GM19324 (cell line): ENCODE results near the gene SMIM35.

Experiments used
- ATAC-seq: cut with Tn5 transposase; IDR thresholded peaks from one replicate; pipeline ENCODE4 v1.9.1; 2021; ENCODE audit warnings: mild to moderate bottlenecking, moderate library complexity; ENCODE audit not compliant: unreplicated experiment, low FRiP score

Gene SMIM35

GRCh38 chr11:118007040-118007439 is 79.7 kb downstream of the SMIM35 start:
- no peak for ATAC-seq

GRCh38 chr11:118006153-118006534 is 80.6 kb downstream of the SMIM35 start:
- no peak for ATAC-seq

GRCh38 chr11:118005224-118006152 is 81.3 kb downstream of the SMIM35 start:
- ATAC-seq = no peak

- ATAC-seq = no peak
Observed at GRCh38 chr11:118004543-118005223, 82.1 kb downstream of the SMIM35 start.

GRCh38 chr11:118003456-118003855 is 83.3 kb downstream of the SMIM35 start:
- no peak for ATAC-seq

- ATAC-seq = no peak
Observed at GRCh38 chr11:118002541-118003423, 84.0 kb downstream of the SMIM35 start.

GRCh38 chr11:118002010-118002540 is 84.7 kb downstream of the SMIM35 start:
- no peak for ATAC-seq

GRCh38 chr11:118001494-118001971 is 85.2 kb downstream of the SMIM35 start:
- ATAC-seq = no peak

GRCh38 chr11:118000850-118001228 is 85.9 kb downstream of the SMIM35 start:
- no peak for ATAC-seq

GRCh38 chr11:118000067-118000849 is 86.5 kb downstream of the SMIM35 start:
- no peak for ATAC-seq

GRCh38 chr11:117999354-117999993 is 87.3 kb downstream of the SMIM35 start:
- ATAC-seq = no peak

GRCh38 chr11:117998664-117999353 is 88.0 kb downstream of the SMIM35 start:
- no peak for ATAC-seq

GRCh38 chr11:117997823-117998579 is 88.8 kb downstream of the SMIM35 start:
- ATAC-seq = no peak

- ATAC-seq = no peak
Observed at GRCh38 chr11:117997406-117997805, 89.4 kb downstream of the SMIM35 start.

- no peak for ATAC-seq
Observed at GRCh38 chr11:117996058-117996457, 90.7 kb downstream of the SMIM35 start.

- no peak for ATAC-seq
Observed at GRCh38 chr11:117995472-117995871, 91.3 kb downstream of the SMIM35 start.

GRCh38 chr11:117993988-117994745 is 92.6 kb downstream of the SMIM35 start:
- no peak for ATAC-seq
